ENCODE data around the gene MARCOL.

MARCOL gene

GRCh38 chr5:148238418-148238794 is at the start of gene MARCOL:
TSS of gene MARCOL (plus strand) at chr5:148238525. CDS start at chr5:148238598, 73 bp downstream.
- DNase-seq (ENCODE audit: low spot score), result no peak

DNA sequence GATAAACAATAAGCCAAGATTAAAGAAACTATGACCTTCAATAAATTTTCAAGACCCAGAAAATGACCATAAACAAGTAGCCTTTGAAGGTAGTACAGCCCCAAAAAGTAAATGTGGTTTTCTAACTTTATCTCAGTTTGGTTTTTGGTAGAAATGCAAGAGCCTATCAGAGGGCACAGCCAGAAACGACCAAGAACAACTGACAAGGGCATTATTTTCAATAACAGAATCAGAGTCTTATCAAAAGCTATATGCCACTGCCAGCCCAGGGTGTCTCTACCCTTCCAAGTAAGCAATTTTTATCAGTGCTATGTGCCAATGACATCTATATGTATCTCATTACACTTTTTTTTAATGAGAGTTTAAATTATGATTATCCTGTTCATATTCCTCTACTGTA is 47.3 kb upstream of the MARCOL start:
- DNase-seq (ENCODE audit: low spot score), result no peak

- no peak for DNase-seq (ENCODE audit: low spot score)
These were observed 45.1 kb upstream of the MARCOL start for GRCh38 chr5:148193202-148193601.

GRCh38 chr5:148201151-148201550 is 37.2 kb upstream of the MARCOL start:
- DNase-seq (ENCODE audit: low spot score), result no peak

GRCh38 chr5:148202531-148203203 is 35.7 kb upstream of the MARCOL start, which contains the start of gene SPINK6:
TSS of gene SPINK6 (plus strand) at chr5:148203042. CDS start at chr5:148203097, 55 bp downstream.
- DNase-seq (ENCODE audit: low spot score), result no peak

DNA sequence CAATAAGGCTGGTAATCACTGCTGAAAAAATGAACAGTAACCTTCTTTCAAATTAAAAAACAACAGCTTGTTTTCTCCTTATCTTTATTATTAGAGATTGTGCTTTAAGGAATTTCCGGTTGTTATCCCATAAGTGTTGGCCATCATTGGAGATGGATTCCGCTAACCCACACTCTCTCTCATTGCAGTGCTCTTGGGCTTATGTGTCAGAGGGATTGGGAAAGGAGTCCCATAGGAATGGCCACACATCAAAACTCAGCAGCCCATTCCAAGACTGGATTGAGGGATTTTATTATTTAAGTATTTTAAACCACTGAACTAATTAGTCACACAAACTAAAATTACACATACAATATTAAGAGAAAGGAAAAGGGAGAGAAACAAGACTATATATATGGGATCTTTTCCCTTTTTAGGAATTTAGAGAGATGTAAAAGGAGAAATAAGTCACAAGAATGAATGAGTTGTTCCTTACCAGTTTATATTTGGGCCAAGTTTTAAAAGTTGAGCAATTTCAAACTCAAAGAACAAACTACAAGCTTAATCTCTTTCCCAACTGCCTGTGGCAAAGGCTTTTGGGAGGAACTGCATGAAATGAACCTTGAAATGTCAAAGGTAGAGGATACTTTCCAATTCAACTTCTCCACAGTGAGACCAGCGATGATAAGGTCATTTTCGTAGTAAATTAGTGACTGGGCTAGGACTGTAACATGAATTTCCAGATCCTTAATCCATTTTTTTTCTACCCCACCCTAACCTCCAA is 33.1 kb upstream of the MARCOL start:
- no peak for DNase-seq (ENCODE audit: low spot score)

GRCh38 chr5:148205865-148206264 is 32.5 kb upstream of the MARCOL start:
- no peak for DNase-seq (ENCODE audit: low spot score)

DNA sequence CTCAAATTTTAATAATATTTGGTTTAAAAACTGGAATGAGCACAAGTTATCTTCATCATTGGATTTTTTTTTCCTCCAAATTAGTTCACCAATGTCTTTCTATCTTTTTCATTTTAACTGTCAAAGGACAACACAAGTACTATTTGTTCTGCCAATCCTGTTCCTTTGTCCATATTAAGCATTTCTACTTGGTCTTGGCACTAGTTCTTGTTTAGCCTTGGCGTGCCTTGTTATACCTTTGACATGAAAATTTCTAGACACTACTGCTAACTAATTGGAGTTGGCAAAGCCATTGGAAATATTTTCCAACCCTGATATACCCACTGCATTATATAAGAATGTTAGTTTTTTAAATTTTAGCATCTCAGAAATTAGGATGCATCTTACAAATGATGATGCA is 31.7 kb upstream of the MARCOL start:
- DNase-seq (ENCODE audit: low spot score), result no peak

- no peak for DNase-seq (ENCODE audit: low spot score)
These were observed 30.1 kb upstream of the MARCOL start for GRCh38 chr5:148208226-148208625.

DNA sequence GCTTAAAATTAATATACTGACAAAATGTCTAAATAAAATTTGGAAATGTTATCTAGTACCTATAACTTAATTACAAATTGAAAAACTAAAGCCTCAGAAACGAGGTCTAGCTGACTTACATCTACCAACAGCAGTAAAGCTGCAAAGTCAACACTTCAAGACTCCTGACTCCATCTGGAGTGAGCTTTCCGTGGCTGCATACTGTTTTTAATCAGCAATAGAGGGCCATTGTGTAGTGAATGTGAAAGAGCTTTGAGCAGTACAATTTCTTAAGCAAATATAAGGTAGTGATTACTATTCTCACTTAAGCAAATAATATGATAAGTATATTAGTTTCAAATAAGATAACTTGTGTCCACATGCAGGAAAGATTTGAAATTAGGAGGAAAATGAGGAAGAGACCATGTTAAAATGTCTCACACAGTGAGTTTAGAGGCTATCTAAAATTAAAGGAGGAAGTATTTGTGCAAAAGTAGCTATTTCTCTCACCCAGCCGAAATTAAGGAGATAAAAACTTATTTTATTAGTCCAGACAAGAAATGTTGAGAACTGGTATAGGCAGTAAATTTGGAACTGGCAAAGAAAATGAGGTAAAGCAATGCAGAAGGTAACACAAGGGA is 29.1 kb upstream of the MARCOL start:
- DNase-seq (ENCODE audit: low spot score), result no peak

GRCh38 chr5:148214665-148215185 is 23.6 kb upstream of the MARCOL start:
- DNase-seq (ENCODE audit: low spot score), result no peak

GRCh38 chr5:148221508-148221907 is 16.8 kb upstream of the MARCOL start:
- DNase-seq (ENCODE audit: low spot score), result no peak

DNA sequence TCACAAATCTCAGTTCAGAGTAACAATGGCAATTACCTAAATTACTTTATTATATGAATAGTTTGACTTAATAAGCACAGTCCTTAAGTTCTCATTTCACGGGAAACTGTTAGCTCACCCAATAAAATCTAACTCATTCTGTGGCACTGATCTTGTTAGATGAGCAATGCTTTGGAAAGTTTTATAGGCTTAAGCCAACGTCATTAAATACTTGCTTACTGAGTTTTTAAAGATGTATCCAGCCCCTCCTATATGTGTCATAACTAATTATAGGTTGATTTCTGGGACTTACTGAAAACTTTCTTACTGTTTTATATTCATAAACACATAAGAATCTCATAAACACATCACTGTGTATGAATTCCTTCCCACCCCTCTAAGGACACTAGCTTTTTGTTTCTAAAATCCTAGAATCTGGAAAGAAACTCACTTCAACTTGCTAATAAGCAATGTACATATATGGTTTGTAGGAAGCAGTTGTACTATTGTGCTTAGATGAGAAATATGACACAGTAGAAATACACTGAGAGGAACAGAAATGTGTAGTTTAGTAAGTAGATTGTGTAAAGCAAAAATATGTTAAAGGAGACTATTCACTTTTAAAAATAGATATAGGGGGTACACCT is 14.1 kb upstream of the MARCOL start:
- no peak for DNase-seq (ENCODE audit: low spot score)

DNA sequence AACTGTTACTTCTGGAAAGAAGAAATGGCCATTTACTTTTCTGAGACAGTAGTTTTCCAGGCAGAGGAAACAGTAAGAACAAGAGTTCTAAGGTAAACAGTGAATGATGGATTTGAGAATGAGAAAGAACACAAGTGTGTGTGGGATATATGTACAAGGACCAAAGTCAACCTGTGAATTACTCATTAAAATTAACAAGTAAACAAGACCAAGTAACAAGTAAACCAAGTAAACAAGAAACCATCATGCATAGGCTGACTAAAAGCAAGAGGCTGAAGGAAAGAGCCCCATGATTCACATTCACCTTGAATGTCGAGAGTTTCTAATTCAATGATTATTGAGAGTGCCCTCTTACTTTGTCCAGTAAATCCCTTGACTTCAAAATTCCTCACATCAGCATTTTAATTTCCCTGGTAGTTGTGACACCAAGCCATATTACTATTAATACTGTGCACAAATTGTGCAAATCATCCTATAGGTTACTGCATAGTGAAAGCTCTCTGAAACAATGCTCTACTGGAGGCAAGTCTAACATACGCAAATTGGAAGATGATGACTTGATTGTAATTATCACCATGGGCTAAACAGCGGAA is 9.8 kb upstream of the MARCOL start:
- no peak for DNase-seq (ENCODE audit: low spot score)

GRCh38 chr5:148229840-148230239 is 8.5 kb upstream of the MARCOL start:
- no peak for DNase-seq (ENCODE audit: low spot score)

DNA sequence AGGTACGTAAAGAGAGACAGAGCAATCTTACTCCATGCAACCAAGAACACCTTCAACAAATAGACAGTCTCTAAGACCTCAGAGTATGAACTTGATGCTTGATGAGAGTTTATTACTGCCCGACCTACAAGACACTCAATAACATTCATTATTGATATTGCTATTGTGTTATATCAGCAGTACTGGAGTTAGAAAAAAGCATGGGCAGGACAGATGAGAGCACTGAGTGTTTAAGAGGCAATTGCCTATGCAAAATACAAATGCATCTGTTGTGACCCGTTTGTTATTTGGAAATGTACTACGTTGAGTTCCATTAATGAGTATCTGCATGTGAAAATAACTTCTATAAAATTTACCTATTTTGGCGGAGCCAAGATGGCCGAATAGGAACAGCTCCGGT is 8.1 kb upstream of the MARCOL start:
- DNase-seq (ENCODE audit: low spot score), result no peak

GRCh38 chr5:148237785-148238417 is 424 bp upstream of the MARCOL start:
- DNase-seq (ENCODE audit: low spot score), result no peak

- no peak for DNase-seq (ENCODE audit: low spot score)
These were observed 10.6 kb downstream of the MARCOL start for GRCh38 chr5:148248894-148249293.

- DNase-seq (ENCODE audit: low spot score), result no peak
These were observed 17.1 kb downstream of the MARCOL start for GRCh38 chr5:148255456-148255855.

GRCh38 chr5:148259288-148259687 is 21.0 kb downstream of the MARCOL start:
- no peak for DNase-seq (ENCODE audit: low spot score)

- DNase-seq (ENCODE audit: low spot score), result no peak
These were observed 22.9 kb downstream of the MARCOL start for GRCh38 chr5:148261221-148261620.

DNA sequence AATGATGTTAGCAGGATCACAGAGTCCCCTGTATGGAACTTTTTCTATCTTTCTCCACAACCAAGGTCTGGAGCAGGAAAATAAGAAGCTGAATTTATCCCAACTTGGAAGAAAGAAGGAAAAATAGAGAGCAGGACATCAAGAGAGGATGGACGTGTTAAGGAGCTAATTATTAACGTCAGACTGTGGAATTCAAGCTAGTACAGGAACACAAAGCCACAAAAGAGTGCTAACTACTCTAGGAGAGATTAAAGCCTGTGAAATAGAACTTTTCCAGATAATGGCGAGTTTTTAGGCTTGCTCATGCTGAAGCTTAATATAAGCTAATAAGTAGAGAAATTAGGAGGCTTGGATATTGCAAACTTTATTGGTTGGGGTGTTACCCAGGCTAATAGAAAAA is 29.6 kb downstream of the MARCOL start:
- DNase-seq (ENCODE audit: low spot score), result no peak

Measured in CD4-positive, alpha-beta T cell treated with Interleukin-6 at 100 ng/mL for 8 hours (primary cell).